Fibroblast of pulmonary artery (primary cell): ENCODE measurements around the gene UNC13D.

Experiments used
- DNase-seq: peaks from one replicate; pipeline ENCODE4 v3.0.0-alpha.2; 2010; ENCODE audit warnings: low read depth
- H3K4me3 ChIP-seq: replicated peaks from 2 replicates; pipeline ENCODE4 v1.5.1; 2011; ENCODE audit warnings: low read depth, mild to moderate bottlenecking, control low read depth, low read length, moderate library complexity
- CTCF ChIP-seq: IDR thresholded peaks from 2 replicates; pipeline ENCODE4 v1.5.1; 2011; ENCODE audit warnings: mild to moderate bottlenecking, control low read depth, low read length, inconsistent platforms; ENCODE audit errors: missing control alignments

The UNC13D gene

DNA sequence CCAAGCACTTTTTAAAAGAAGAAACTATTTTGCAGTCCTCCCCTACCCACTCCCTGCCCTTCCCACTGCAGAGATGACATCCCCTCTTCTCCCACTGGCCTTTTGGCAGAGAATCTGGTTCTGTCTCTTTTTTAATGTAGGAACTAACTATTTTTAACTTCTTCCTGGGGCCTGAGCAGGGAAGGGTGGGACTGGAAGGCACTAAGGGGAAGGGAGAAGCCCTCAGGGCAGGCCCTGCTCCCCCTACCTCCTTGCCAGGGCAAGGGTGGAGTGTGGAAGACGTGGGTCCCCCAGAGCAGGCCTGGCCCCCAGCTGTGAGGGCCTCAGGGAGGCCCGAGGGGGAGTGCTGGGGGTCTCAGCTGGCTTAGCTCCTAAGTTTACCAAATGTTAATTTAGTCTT, 19.5 kb downstream of the UNC13D start:
- no peak overlapping the region for H3K4me3 ChIP-seq
- TF ChIP-seq CTCF, result no peak
- DNase-seq, result no peak

GRCh38 chr17:75824050-75824552, 20.1 kb downstream of the UNC13D start:
- no peak for TF ChIP-seq CTCF
- no peak overlapping the region for H3K4me3 ChIP-seq
- no peak for DNase-seq

- no peak for DNase-seq
- no peak overlapping the region for H3K4me3 ChIP-seq
- no peak for TF ChIP-seq CTCF
Observed at GRCh38 chr17:75823257-75824041, 20.8 kb downstream of the UNC13D start.

GRCh38 chr17:75822800-75823166, 21.4 kb downstream of the UNC13D start:
- TF ChIP-seq CTCF, result no peak
- no peak overlapping the region for H3K4me3 ChIP-seq

GRCh38 chr17:75822119-75822799, 21.9 kb downstream of the UNC13D start:
- TF ChIP-seq CTCF, result no peak
- no peak overlapping the region for H3K4me3 ChIP-seq
- no peak for DNase-seq

More at GRCh38 chr17:75822800-75823166, 21.4 kb downstream of the UNC13D start:
- DNase-seq, result no peak

- TF ChIP-seq CTCF, result no peak
- no peak for DNase-seq
- no peak overlapping the region for H3K4me3 ChIP-seq
Observed at GRCh38 chr17:75821552-75821951, 22.7 kb downstream of the UNC13D start.
